ENCODE results near the gene JADE2.
"Not testable (repeated sequence)": the region's sequence is repeated elsewhere in the genome, so short reads cannot be mapped to it uniquely, and the experiment has no call there.

The JADE2 gene

DNA sequence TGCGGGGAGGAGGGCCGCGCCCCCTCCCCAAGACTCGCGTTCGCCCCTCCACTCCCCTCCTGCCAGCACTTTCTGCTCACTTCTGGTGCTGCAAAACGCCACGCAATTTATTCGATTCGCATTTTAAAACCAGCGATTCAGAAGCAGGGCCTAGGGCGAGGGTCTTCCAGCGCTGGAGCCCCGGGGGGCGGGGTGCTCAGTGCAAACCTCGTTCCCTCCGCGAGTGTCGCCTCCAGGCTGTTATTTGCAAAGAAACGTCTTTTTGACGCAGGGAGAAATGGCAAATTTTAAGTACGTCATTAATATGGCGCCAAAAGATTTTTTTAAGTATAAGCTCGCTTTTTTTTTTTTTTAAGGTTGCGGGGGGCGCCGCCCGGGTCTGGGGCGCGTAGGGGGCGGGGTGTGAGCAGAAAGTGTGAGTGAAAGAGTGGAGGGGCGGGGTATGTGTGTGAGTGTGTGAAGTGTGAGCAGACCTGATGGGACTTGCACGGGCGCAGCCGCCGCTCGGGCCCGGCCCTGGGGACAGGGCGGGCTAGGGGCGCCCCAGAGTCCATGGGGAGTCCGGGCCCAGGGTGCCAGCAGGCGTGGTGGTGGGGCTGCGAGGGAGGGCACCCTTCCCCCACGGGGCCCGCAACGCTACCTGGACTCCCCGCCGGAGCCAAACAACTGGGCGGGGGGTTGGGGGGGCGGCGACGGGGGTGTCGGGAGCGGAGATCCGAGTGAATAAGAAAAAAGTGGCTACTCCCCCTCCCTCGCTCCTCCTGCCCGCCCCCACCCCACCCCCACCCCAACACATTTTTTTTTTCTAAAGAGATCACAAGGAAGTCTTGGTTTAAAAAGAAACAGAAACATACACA lies at the start of gene JADE2:
JADE2 (plus strand) TSS at position 845 of the 857 bp plus-strand sequence. CDS start 10,188 bp downstream, outside the sequence.
- DNase-seq = peak; percentile 81

DNA sequence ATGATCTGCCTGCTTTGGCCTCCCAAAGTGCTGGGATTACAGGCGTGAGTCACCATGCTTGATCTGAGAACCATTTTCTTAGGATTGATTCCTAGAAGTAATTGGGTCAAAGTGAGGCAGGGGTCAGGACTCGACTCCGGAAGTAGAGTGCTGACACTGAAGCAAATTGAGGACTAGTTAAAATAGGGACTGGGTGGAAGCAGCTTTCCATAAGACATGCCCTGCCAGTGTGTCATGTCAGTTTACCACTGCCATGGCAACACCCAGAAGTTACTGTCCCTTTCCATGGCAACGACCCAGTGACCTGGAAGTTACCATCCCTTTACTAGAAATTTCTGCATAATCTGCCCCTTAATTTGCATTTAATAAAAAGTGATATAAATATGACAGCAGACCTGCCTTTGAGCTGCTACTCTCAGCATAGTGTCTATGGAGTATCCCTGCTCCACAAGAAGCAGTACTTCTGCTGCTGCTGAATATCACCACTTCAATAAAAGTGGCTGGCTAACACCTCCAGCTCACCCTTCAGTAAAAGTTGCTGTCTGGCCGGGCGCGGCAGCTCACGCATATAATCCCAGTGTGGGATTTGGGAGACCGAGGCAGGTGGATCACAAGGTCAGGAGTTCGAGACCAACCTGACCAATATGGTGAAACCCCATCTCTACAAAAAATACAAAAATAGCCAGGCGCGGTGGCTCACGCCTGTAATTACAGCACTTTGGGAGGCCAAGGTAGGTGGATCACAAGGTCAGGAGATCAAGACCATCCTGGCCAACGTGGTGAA lies 47.8 kb upstream of the JADE2 start:
- no peak for DNase-seq

DNA sequence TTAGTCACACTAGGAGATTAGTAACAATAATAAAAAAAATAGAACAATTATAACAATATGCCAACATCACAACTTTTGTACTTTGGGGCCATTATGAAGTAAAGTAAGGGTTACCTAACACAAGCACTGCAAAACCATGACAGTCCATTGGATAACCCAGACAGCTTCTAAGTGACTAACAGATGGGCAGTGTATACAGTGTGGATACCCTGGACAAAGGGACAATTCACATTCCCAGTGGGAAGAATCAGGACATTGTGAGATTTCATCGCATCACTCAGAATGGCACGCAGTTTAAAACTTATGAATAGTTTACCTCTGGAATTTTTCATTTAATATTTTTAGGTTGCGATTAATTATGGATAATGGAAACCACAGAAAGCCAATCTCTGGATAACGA lies 45.6 kb upstream of the JADE2 start:
- DNase-seq = no peak

DNA sequence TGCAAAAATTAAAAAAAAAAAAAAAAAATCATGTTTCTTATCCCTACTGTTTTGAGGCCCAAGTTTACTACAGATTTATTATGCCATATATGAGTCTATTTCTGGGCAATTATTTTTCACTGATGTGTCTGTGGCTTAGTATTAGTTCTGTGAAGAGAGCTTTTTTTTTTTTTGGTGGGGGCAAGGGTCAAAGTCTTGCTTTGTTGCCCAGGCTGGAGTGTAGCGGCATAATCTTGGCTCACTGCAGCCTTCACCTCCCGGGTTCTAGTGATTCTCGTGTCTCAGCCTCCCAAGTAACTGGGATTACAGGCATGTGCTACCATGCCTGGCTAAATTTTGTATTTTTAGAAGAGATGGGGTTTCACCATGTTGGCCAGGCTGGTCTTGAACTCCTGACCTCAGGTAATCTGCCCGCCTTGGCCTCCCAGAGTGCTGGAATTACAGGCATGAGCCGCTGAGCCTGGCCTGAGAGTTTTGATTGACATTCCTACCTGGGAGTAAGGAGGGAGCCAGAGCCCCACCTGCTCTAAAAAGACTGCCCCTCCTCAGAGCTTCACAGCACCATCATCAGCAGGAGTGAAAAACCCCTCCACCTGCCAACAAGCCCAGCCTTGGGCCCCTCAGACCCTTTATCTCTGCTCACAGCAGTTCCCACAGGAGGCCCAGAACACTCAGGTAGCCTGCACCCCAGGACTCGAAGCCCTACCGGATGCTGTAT lies 36.1 kb upstream of the JADE2 start:
- no peak for DNase-seq

DNA sequence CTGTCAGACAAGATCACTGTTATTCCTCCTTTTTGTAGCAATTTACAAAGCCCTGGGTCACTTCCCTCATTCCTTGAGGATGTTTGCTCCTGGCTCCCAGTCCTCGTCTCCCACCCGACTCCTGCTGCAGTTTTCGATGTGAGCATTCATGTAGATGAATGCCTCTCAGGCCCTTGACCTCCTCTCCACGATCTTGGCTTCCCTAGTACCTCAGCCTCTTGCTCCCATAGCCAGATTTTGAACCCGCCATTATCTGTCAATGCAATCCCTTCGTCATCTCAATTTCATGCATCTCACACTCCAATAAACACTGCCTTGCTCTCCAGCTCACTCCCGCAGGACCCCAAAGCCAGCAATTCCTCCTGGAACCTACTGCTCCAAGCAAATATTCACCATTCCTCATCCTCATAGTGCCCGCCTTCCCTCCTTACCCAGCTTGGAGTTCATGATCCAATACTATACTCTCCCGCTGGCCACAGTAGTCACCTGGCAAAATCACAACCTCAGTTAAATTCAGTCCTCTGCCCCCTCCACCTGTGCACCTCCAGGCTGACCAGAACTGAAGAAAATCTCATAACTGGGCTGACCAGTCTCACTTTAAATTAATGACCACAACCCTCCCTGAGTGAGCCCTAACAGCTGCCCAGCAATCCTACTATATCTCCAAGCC lies 35.1 kb upstream of the JADE2 start:
- DNase-seq = no peak

DNA sequence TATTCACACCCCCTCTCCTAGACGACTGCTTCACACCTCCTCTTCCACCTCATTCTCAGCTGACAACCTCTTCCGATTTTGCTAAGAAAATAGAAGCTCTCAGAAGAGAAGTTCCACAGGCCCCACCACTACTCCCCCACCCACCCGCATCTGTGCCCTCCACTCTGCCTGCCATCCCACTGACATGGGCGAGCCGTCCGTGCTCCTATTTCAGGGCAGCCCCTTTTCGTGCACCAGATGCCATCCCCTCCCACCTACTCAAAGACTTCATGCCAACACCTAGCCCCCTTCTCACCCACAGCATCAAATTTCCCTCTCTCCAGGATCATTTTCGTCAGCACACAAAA lies 34.6 kb upstream of the JADE2 start:
- no peak for DNase-seq

DNA sequence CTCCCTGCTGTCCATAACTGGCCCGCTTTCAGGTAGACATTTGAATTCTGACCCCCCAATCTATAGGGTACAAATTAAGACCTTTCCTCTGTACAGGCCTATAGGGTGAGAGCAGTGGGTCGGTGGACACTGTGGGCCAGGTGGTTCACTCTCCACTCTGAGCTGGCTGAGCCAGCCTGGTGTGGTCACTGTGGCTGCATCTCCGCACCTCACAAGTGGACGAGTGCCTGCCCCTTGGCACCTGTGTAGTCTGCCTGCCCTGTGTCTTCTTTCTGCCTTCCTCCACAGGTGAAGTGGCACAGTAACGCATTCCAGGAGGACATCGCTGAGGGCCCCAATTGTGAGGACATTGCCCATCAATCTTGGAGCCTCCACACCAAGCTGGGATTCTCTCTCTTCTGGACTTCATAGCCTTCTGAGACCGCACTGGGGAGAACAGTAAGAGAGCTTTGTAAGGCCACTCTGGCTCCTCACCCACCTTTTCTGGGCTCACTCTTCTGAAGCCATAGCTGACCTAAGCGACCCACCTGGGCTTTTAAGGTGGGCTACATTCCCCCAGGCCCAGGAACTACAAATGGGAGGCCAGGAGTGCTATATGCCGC lies 33.5 kb upstream of the JADE2 start:
- no peak for DNase-seq

DNA sequence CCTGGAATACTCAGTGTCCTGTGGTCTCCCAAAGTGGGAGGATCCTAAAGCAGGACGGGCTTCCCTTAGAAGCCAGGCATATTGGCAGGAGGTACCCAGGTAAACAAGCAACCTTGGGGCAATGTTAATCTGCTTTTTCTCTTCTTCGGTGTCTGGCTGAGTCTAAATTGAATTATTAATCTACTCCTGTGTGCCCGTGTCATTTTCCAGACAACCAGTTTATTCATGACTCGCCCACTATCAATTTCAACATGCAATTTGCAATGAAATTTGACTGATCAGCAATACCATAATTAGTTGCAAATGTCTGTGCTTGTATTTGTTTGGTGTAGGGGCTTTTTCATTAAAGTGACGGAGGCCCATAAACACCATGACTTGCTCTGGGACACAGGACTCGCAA lies 32.9 kb upstream of the JADE2 start:
- no peak for DNase-seq

DNA sequence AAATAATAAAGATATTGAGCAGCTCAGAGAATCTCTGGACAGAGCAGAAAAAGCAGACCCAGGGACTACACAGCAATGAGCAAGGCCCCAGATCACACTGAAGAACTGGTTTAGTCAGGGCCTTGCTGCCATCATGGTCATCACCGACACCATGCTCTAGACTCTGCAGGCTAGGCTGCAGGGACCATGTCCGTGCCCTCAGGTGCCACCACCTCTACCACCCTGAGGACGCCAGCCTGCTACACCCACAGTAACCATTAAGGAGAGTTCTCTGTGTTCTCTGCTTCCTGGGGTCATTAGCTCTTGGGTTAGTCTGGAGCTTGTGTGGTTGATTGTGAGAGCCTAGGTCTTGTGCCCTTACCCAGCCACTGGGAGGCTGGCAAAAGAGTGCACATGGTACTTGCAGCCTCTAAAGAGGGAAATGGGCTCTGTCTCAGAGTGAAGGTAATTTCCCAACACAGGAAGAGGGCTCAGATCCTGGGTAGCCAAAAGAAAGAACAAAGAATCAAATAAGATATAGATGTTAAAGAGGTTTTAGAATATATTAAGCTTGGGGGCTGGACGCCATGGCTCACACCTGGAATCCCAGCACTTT lies 31.9 kb upstream of the JADE2 start:
- DNase-seq = no peak

DNA sequence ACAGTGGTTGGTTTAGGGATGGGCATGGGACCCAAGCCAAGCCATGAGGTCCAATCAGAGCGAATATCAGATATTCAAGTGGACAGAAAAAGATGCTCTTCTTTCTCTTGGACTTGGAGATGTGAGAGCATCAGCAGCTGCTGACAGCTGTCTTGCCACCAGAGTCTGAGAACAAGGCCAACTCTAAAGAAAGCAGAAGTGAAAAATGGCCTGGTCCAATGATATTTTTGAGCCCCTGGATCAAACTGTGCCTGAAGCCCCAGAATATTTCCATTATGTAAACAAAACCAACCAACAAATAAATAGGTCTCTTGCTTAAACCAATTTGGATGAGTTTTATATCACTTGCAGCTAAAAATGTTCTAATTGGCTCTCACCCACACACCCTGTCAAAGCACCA lies 30.7 kb upstream of the JADE2 start:
- DNase-seq = no peak

DNA sequence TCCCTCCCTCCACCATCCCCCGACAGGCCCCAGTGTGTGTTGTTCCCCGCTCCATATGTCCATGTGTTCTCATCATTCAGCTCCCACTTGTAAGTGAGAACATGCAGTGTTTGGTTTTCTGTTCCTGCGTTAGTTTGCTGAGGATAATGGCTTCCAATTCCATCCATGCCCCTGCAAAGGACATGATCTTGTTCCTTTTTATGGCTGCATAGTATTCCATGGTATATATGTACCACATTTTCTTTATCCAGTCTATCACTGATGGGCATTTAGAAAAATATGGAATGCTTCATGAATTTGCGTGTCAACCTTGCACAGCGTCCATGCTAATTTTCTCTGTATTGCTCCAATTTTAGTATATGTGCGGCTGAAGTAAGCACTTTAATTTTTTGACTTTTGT lies 25.6 kb upstream of the JADE2 start:
- DNase-seq = not testable (repeated sequence)

DNA sequence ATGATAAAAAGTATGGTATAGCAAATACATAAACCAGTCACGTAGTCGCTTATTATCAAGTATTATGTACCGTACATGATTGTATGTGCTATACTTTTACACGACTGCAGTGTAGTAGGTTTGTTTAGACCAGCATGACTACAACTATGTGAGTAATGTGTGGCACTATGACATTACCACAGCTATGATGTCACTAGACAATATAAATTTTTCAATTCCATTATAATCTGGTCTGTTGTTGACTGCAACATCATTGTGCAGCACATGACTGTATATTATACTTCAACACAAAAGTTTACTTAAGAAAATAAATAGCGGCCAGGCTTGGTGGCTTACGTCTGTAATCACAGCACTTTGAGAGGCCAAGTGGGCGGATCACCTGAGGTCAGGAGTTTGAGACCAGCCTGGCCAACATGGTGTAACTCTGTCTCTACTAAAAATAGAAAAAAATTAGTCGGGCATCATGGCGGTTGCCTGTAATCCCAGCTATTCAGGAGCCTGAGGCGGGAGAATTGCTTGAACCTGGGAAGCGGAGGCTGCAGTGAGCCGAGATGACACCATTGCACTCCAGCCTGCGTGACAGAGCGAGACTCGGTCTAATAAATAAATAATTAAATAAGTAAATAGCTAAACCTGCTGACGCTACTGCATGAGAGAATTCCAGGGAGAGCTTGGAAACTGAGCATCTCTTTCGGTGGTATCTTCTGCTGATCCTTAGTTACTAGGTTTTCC lies 24.6 kb upstream of the JADE2 start:
- no peak for DNase-seq

DNA sequence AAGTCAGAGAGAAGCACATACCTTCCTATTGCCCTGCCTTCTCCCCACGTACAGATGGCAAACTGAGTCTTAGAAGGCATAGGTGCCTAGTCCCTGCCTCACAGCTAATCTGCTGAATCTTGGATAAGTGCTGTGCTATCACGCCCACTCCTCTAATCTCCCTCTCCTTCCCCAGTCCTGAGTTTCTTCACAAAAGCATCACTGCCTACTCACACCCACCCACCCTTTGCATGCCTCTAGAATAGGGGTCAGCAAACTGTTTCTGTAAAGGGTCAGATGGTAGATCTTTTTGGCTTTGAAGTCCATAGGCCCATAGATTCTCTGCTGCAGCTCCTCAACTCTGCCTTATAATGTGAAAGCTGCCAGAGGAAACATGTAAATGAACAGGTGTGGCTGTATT lies 23.2 kb upstream of the JADE2 start:
- DNase-seq = no peak

DNA sequence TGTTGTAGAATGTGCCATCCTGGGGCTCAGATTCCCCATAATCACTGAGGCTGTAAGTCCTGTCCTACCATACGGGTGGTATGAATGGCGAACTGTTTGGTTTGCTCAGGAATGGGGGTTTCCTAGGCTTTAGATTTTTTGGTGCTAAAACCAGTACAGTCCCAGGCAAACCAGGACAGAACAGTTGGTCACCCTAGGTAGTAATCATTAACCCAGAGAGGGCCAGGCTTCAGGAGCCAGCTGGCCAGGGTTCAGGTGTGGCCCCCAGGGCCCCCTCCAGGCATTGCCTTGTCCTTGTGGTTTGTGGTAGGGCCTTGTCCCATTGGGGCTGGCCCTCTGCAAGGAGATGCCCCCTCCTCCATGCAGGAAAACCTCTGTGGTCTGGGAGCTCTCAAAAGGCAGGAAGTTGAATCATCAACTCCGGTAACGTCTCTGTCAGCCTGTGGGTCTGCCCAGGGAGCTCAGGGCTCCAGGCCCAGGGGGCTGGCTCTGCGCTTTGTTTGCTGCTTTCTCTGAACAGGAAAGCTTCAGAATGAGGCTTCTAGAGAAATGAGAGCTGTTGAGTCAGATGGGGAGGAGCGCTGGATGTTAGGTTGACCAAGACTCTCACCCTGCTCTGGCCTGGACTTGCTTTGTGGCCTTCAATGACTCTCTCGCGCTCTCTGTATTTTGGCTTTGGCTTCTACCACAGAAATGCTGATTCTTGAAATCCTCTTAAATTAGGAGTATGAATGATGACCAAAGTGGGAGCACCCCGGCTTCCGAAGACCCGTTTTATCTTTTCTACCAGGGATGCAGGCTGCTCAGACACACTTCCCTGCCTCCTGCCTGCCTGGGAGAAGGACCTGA lies 22.2 kb upstream of the JADE2 start:
- peak; percentile 76 for DNase-seq

DNA sequence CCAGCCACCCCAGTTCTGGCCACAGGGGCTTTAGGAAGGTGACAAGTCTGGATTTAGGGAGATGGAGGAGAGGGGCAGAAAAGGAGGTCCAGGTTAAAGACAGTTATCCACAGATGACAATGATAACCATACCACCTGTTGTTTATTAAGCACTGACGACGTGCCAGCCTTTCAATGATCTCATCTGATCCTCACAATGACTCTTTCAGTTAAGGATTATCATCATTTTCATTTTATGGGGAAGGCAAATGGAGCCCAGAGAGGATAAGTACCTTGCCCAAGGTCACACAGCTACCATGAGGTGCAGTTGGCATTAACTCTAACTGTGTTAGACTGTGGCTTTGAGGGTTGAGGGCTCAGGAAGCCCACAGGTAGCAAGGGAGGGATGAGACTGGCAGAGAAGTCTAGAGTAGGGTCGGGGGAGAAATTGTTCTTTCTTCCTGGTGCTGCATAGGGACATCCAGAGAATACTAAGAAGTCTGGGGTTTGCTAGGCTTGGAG lies 21.5 kb upstream of the JADE2 start:
- no peak for DNase-seq

DNA sequence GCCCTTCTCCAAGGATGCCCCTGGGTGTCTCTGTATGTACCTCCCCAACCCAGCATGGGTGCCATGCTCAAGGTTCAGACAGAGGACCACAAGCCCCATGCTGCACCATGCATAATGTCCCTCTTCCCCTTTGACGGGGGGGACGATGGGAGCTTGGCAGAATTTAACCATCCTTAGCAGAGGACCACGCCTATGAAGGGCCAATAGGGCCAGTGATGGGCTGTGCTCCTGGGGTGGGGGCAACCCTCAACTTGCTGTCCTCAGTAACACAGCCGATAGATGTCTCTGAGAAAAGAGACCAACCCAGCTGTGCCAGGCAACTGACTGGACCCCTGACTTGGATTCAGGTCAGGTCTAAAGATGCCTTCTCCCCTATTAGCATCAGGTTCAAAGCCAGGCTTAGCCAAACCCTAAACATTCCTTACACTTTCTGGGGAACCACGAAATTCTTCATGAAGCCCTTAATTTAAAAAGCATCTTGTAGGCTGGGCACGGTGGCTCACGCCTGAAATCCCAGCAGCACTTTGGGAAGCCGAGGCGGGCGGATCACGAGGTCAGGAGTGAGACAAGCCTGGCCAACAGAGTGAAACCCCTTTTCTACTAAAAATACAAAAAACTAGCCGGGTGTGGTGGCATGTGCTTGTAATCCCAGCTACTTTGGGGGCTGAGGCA lies 20.7 kb upstream of the JADE2 start:
- no peak for DNase-seq

DNA sequence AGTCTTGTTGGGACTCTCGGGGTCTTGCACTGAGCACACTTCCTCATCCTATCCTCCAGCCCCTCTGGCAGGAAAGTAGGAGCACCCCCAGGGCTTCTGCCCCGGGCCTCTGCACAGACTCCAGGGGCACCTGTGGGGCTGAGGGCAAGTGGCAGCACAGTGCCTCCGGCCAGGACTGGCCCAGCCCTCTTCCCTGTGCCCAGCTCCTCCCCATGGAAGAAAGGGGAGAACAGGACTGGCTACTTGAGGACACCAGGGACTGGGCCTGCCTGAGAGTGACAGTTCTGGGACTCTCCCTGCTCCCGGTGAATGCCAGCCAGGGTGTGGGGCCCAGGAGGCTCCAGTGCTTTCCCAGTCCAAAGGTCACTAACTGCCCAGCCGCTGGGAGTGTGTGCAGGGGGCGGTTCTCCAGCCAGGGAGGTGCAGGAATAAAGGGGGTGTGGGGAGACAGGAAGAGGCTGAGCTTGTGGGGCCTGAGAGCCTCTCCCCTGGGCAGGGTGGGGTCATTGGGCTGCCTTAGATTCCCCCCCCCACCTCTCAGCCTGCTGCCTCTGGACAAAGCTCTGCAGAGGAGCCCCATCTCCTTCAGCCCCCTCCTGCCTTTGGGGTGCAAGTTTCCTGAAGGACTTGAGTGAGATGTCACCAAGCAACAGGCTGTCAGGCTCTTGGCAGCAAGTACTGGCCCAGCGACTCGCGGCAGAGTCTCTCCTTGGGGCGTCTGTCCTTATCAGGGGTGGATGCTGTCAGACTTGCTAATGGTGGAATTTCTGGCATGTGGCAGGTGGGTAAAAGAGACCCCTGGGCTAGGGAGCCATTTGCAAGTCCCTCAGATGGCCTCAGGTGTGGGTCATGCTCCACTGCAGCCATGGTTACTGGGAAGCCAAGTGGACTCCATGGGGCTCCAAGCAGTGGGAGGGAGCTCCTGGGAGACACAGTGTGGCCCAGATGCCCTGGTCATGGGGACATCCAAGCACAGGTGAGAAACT lies 19.1 kb upstream of the JADE2 start:
- no peak for DNase-seq

DNA sequence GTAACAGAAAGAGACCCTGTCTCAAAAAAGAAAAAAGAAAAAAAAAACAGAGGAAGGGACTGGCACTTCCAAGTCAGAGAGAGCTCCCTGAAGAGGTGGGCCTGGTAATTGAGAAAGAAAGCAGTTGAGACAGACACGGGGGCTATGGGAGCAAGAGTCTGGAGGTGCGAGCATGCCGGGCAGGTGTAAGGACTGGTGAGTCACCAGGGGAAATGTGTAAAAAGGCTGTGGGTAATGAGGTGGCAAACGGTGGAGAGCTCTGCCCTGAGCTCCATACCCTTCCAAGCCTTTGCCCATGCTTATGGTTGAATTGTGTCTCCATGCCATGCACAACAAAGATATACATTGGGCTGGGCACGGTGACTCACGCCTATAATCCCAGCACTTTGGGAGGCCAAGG lies 18.0 kb upstream of the JADE2 start:
- no peak for DNase-seq

Data from OCI-M1 (cell line).